HG03469 (cell line): ENCODE data around the gene ADGRD1.
A peak's percentile ranks its signal among the peaks of the same experiment; 100 is the strongest.

Experiments used
- ATAC-seq: cut with Tn5 transposase; IDR thresholded peaks from one replicate; pipeline ENCODE4 v1.9.1; 2021; ENCODE audit warnings: mild to moderate bottlenecking, moderate library complexity, moderate number of reproducible peaks; ENCODE audit not compliant: unreplicated experiment

ADGRD1 gene

DNA sequence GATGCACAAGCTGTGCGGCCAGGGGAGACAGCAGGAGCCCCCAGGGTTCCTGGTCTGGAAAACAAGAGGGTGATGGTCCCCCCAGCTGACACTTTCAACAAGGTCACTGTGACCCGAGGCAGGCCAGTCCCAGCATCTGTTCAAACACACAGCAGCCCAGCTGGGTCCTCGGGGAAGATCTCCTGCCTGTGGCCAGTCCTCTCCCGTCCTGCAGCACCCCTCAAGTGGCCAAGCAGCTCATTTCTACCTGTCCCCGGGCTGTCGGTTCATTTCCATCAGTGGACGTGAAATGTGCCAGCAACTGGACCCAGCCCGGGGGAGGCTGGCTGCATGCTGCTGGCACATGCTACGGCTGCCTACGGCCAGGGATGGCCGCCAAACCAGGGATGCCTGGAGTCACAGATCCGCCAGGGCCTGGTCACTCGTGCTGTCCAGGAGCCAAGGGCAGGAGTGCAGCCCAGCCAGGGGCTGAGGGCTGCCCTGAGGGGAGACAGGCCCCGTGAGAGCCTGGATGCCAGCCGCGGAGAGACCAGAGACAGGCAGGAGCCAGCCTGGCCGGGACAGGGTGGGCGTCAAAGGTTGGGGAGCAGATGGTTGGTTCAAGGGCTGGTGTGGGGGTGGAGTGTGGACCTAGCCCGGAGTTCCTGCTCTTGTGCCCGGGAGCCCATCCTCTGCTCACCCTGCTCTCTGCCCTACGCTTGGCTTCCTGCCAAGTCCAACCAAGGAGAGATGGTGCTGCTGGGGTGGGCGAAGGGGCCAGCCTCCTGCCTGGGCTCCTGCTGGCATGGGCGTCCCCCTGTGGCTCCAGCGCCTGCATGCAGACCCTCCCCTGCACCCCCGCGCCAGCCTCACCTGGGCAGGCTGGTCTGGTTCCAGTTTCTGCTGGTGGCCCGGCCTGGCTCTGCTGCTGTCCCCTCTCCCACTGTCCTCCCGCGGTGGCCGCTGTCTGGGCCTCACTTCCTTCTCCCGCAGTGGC is 143.8 kb downstream of the ADGRD1 start:
- no peak for ATAC-seq

DNA sequence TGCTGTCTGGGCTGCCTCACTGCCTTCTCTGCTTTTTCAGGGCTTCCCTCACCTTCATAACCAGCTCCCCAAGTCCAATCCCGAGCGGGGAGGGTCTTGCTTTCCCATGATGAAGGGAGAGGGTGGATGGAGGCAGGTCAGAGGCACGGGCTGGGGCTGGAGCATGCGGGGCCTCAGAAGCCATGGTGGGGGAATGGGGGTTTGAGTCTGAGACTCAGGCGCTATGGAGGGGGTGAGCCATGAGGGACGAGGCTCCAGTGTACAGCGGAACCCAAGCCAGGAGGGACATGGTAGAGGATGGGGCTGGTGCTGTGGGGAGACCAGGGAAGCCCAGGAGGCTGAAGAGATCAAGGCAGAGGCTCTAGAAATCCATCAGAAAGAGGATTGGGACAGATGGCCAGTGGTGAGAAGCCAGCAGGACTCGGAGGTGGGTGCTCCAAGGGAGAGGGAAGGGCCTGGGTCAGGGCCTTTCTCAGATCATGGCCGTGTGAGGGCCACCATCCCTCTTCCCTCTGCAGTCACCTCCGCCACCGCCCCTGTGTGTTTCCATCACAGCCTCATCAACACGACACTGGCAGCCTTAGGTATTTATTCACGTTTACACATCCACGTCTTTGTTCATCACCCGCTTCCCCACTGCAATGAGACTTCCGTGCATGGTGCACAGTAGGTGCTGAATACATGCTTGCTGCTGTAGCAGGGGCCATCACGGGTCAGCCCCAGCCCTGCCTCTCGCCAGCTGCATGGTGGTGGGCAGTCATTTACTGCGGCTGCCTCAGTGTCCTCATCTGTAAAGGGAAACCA is 144.7 kb downstream of the ADGRD1 start:
- no peak for ATAC-seq

DNA sequence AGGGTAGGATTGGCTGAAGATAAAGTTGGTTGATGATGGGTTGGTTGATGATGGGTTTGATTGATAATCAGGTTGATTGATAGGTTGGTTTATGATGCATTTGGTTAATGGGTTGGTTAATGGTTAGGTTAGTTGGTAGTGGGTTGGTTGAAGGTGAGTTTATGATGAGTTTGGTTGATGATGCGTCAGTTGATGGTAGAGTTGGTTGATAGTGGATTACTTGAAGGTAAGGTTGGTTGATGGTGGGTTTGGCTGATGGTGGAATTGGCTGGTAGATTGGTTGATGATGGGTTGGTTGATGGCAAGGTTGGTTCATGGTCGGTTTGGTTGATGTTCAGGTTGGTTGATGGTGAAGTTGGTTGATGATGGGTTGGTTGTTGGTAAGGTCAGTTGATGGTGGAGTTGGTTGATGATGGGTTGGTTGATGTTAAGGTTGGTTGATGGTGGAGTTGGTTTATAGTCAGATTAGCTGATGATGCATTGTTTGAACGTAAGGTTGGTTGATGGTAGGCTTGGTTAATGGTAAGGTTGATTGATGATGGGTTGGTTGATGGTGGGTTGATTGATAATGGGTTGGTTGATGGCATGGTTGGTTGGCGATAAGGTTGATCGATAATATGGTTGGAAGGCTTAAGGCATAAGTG is 146.4 kb downstream of the ADGRD1 start:
- ATAC-seq = no peak

DNA sequence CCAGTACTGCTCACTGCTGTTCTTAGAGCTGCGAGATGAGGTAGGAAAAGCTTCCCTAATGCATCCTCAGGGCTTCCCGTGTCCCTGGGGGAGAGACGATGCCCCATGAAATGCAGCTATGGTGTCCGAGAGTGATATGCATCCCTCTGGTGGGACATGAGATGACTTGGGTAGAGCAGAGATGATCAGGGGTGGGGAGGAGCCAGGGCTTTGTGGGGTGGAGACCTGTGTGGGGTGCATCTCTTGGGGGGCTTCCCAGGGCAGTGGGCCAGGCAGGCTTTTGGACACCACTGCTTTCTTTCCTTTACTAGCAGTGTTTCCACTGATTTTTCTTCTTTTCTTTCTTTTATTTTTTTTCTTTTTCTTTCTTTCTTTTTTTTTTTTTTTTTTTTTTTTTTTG is 147.3 kb downstream of the ADGRD1 start:
- no peak for ATAC-seq

DNA sequence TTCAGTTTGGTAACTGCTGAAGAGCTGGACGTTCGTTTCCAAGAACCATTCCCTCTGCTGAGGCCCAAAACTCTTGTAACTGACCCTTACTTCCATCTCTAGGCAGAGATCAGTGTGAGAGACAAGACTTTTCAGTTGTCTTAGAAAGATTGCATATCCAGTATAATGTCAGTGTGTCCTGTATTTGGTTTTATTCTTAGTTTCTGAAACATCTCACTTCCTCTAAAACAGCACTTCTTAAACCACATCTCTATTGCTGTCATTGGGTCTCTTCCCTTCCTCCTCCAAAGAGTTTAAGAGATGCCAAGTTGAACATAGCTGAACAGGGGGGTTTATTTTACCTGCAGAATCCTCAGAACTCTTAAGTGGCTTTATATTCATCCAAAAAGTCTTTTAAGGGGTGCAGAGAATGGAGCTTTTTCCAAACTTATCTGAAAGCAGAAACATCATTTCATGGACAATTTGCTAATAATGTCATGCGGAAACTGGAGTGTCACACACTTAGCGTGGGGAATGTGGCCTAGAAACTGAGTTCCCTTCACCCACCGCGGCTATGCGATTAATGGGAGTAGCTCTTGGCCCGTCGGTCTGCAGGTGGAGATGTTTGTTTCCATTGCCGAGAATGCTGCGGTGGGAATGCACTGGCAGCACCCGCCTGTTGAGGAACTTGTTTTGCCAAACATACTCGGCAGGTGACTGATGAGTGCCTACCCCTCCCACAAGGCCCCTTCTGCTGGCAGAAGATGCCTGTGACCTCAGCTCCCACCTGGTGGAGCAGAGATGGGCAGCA is 148.2 kb downstream of the ADGRD1 start:
- peak; percentile 77 for ATAC-seq

DNA sequence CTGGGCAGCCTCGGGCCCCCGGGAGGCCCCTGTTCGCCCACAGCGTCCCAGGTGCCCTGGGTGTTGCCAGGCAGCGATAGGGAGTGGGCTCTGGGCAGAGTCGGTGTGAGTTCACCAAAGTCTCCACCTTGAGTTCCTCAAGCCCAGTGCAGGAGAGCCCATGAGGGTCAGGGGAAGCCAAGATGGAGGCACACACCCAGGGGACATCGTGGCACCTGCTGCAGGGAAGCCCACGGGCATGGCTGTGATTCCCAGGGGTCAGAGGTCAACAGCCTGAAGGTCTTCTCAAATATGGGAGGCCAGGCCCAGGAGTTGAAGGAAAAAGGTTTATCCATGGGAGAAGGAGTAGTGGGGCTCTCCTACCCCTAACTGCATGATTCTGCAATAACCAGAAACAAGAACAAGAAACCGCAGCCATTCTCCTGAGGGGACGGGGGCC is 148.8 kb downstream of the ADGRD1 start:
- no peak for ATAC-seq

DNA sequence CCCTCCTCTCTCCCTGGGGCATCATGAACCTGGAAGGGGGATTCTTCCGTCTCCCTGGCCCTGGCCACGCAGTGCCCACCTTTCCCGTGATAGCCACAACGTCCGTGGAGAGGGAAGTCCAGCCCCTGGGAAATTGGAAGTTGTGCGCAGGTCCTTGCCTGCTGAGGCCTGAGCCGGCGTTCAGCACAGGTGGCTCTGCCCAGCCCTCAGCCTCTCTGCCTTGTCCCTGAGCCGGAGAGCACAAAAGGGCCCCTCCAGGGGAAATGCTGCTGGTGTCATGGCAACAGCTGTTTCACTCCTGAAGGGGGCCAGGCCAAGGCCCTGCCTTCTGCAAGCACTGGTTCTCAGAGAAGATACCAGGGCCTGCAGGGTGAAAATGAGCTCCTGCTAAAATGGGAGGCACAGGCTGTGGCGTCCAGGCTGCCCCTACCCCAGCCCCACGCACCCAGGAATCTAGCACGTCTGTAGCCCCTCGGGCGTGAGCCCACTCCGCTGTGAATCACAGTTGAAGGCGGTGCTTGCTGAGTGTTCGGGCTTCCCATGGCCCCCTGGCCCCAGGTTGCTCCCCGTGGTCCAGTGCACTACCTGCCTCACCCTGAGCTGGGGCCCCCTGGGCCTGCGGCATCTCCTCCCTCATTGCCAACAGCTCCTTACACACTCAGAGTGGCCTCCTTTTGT is 149.4 kb downstream of the ADGRD1 start:
- peak; percentile 22 for ATAC-seq

DNA sequence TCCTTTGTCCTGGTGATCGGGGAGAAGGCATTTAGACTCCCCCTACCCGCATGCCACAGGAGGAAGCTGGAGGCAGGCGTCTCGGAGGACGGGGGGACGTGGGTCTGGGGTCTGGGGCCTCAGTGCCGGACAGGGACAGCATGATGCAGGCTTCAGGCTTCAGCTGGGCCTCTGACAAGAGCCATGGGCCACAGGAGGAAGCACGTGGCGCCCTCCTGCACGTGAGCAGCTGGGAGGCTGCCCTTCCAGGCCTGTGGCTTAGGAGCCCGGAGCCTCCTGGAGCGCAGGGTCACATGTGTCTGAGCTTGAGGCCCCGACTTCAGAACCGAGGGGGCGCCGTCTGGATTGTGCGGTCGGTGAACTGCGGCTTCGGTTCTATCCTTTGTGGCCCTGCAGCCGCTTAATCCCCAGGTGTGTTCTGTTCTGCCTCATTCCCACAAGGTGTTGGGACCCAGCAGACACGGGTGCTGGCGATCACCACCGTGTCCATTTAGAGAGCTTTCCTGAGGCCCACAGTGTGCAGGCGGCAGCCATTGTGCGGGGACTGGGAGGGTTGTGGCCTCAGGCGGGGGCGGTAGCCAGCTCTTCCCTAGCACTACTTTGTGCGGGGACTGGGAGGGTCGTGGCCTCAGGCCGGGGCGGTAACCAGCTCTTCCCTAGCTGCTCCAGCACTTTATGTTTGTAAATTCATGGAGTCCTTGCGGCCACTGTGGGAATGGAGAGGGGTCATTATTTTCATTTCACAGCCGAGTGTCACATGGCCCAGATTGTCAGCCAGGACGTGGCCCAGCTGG is 150.2 kb downstream of the ADGRD1 start:
- ATAC-seq = no peak

DNA sequence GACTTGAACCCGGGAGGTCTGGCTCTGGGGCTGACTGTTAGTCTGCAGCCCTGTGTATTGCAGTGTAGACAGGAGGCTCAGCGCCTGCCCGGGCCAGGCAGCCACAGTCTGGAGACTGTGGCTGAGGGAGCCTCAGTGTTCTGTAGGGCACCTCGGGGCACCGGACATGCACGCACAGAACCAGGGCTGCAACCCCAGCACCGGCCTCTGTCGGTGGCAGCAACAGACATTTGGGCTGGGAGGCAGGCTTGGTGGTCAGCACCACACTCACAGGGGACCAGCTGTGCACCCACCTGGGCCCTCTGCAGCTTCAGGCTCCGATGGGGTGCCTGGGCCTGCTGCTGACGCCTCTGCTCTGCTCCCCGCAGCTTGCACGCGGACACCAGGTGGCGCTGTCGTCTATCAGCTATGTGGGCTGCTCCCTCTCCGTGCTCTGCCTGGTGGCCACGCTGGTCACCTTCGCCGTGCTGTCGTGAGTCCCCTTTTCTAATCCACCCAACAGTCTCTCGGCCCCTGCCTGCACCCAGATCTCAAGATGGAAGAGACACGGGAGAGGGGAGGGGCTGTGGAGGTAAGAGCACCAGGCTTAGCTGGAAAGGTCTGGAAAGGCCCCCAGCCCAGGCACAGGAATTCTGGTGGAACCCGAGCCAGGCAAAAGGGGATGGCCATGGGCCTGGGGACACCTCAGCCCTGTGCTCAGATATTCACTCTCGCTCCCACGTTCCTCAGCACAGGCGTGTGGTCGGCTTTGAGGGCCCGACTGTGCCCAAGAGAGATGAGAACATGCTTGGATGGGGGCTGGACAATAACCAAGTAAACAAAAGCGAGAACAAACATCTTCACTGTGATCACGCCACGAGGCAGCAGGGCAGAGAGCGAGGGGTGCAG is 151.0 kb downstream of the ADGRD1 start:
- ATAC-seq = peak; percentile 36

DNA sequence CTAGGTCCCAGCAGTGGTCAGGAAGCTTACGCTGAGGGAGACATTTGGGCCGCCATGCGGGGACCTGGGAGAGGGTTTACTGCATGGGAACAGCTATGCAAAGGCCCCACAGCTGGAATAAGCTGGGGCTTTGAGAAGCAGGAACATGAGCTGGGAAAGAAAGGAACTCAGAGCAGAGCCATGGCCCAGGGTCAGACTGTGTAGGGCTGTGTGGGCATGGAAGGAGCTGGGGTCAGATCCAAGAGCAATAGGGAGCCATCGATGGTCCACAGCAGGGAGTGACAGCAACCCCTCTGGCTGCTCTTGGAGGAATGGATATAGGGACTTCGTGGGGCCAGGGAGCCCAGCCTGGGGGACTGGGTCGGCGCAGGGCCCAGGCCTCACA is 151.6 kb downstream of the ADGRD1 start:
- no peak for ATAC-seq

DNA sequence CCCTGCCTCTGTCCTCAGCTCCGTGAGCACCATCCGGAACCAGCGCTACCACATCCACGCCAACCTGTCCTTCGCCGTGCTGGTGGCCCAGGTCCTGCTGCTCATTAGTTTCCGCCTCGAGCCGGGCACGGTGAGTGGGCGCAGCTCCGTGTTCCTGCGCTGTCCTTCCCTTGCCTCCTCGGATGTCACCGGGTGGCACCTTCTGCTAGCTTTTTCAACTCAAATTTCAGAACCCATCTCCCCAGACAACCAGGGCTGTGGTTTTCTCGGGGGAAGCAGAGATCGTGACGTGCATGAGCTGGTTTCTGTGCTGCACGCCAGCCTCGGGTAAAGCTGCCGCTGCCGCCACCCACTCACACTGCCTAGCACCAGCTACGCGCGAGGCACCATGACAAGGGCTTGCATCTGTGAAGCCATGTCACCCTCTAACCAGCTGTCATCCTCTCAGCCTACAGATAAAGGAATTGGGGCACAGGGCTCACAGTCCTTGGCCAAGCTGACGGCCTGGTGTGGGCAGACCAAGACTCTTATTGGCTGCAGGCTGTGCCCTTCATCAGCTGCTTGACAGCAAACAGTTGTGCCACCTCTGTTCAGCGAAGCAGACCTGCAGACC is 152.1 kb downstream of the ADGRD1 start:
- no peak for ATAC-seq

DNA sequence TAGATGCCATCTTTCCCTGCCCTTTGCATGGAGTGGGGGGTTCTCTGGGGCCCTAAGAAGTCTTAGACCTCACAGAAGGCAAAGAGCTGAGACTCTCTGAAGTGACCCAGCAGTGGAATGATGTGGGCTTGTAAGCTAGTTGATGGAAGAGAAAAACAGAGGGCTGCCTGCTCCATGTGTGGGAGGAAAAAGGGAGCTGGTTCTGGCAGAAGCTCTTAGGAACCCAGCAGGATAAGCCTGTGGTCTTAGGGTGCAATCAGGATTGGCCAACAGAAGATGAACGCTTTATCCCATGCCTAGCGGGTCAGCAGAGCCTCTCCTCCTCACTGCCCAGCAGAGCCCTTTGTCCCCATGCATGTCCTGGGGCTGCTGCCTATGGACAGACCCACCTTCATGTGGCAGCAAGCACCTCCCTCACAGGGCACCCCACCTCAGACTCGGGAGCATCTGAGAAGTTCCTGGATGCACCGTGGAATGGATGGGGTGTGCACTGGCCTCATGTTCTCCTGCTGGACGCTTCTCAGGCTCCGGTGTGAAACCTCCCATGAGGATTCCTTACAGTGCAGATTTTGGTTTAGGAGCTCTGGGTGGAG is 152.7 kb downstream of the ADGRD1 start:
- no peak for ATAC-seq

DNA sequence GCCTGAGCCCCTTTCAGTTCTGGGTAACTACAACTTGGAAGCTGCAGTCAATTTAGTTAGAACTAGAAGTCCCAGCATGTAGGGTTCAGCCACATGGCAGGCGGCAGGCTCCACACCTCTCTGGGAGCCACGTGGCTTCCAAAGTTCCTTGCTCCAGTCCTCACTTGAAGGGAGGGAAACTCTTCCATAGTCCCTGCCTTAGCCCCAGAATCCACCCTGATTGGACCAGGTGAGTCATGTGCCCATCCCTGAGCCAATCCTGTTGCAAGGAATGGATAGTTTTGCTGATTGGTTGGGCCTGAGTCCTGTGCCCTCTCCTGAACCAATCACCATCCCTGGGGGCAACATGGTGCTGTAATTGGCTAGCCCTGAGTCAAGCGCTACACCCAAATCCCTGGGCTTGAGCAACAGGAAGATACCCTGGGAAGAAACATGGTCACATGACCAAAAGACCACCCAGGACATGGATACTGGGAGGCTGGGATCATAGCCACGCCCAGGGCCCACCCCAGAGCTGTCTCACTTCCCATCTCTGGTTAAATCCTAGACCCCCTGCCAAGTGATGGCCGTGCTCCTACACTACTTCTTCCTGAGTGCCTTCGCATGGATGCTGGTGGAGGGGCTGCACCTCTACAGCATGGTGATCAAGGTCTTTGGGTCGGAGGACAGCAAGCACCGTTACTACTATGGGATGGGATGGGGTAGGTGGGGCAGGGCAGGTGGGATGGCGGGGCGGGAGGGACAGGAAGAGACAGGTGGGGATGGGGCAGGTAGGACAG is 154.7 kb downstream of the ADGRD1 start:
- ATAC-seq = no peak

DNA sequence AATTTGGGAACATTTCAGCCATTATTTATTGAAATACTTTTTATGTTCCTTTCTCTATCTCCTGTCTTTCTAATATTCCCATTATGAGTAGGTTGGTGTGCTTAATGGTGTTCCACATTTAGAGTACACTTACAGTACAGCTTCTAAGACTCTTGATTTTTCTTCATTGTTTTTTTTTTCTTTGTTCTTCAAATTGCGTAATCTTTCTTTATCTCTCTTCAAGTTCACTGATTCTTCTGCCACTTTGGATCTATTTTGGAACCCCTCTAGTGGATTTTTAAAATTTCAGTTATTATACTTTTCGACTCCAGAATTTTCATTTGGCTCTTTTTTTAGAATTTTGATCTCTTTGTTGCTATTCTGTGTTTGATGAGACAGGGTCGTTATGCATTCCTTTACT is 157.7 kb downstream of the ADGRD1 start:
- ATAC-seq = no peak

DNA sequence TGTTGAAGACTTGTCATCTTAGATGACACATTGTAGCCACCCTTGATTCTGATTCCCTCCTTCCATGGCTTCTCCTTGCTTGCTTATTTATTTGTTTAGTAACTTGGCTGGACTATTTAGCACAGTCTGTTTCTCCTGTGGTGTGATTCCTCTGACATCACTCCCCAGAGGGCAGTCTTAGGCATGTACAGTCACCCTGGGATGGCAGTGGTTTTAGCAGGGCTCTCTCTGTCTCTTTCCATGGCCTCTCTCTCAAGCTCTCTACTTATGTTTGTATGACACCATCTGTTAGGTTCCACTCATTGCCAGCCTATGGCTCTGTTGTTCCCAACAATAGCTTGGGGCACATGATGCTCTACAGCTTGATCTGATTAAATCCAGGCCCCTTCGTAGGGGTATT is 158.3 kb downstream of the ADGRD1 start:
- peak; percentile 67 for ATAC-seq

DNA sequence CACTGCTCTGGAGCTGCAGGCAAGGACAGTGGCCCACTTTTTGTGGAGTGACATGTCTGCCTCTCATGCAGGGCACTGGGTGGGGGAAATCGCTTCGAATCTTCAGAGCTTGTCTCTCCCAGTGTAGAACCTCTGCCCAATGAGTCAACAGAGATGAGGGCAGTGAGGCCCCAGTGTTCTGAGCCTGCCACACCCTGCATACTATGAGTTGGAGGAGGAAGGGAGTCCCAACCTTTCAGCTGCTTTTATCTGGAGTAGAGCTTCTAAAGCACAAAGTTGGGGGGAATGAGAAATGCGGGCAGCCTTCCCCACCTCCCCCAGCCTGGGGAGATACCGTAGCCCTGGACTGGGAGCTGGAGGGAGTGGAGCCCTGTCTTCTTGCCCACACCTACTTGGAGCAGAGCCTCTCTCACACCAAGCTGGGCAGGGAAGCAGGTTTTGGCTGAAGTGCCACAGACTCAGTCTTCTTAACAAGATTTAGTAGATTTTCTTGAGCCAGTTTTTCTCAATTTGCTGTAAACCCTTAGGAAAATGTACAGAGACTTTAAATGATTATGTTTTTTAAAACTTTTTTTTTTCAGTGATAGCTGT is 159.1 kb downstream of the ADGRD1 start:
- no peak for ATAC-seq
